Ammon's horn (tissue), 1 donor: ENCODE measurements around the gene FOLR2.

ENCODE experiments used
- DNase-seq: peaks from one replicate; pipeline ENCODE4 v3.0.0-alpha.2; 2016; ENCODE audit warnings: low spot score

Gene FOLR2

DNA sequence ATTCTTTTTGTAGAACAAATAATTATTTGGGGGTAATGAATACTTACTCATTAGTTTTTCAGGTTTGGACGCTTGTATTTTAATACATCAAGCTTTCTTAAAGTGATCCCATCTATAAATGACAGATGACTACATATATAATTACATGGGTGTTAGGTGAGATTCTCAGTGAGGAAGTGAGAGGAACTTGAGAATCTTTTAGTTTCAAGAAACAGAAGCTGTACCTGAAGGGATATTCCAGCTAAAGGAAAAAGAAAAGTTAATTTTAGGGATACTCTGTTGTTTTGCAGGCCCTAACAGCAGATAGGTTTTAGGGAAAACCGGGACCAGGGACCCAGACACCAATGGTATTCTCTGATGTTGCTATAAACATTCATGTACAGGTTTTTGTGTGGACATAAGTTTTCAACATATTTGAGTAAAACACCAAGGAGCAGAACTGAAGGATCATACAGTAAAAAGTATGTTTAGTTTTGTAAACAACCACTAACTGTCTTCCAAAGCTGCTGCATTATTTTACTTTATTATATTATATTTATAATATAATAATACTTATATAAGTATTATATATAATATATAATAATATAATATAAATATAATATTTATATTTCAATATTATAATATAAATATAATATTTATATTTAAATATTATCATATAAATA lies 51.5 kb downstream of the FOLR2 start:
- DNase-seq: no peak
